ENCODE data around the gene SAMHD1.
"Not testable (repeated sequence)": the region's sequence is repeated elsewhere in the genome, so short reads cannot be mapped to it uniquely, and the experiment has no call there.

SAMHD1 gene

GRCh38 chr20:36956674-36957073, 5.2 kb upstream of the SAMHD1 start:
- no peak for DNase-seq (ENCODE audit: extremely low read depth in 1 of 2, low read depth in 1 of 2)

DNA sequence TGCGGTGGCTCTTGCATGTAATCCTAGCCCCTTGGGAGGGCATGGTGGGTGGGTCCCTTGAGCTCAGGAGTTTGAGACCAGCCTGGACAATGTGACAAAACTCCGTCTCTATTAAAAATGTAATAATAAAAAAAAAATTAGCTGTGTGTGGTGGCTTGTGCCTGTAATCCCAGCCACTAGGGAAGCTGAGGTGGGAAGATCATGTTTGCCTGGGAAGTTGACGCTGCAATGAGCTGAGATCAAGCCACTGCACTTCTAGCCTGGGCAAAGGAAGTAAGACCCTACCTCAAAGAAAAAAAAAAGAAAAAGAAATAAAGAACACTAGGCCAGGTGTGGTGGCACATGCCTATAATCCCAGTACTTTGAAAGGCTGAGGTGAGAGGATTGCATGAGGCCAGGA, 4.5 kb upstream of the SAMHD1 start:
- DNase-seq (ENCODE audit: extremely low read depth in 1 of 2, low read depth in 1 of 2): no peak

GRCh38 chr20:36951979-36952738, 651 bp upstream of the SAMHD1 start:
- no peak for DNase-seq (ENCODE audit: extremely low read depth in 1 of 2, low read depth in 1 of 2)

- DNase-seq (ENCODE audit: extremely low read depth in 1 of 2, low read depth in 1 of 2): peak; percentile 10 to 18
Observed at GRCh38 chr20:36950414-36951197, 902 bp downstream of the SAMHD1 start.

DNA sequence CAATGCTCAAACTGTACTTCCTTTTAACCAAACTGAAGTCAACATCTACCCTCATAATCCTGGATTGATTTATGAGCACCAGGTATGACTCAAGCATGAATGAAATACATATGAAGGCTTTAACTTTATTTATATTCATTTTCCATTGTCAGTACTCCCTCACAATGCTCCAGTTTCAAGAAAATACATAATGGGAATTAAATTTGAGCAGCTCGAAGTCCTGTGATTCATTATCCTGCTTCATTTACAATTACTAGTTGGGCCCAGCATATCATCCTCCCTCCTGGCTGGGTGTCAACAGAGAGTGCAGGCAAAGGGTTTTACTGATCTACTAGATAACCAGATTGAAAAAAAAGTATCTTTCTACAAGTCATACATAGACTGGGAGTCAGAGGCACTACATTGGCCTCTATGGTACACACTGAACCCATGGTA, 10.1 kb downstream of the SAMHD1 start:
- DNase-seq (ENCODE audit: extremely low read depth in 1 of 2, low read depth in 1 of 2): no peak

GRCh38 chr20:36937402-36937770, 14.1 kb downstream of the SAMHD1 start:
- no peak for DNase-seq (ENCODE audit: extremely low read depth in 1 of 2, low read depth in 1 of 2)

DNA sequence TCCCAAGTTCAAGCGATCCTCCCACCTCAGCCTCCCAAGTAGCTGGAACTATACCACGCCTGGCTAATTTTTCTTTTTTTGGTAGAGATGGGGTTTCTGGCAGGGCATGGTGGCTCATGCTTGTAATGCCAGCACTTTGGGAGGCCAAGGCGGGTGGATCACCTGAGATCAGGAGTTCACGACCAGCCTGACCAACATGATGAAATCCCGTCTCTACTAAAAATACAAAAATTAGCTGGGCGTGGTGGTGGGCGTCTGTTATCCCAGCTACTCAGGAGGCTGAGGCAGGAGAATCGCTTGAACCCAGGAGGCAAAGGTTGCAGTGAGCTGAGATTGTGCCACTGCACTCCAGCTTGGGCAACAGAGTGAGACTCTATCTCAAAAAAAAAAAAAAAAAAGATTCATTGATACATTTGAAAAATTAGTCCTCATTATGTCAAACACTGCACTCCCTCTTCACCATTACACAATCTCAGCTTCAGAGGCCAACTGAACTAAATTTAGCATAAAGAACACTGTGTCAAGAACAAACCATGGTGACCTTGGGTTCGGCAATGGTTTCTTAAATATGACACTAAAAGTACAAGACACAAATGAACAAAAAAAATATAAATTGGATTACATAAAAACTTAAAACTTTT, 14.6 kb downstream of the SAMHD1 start:
- not testable (repeated sequence) for DNase-seq (ENCODE audit: extremely low read depth in 1 of 2, low read depth in 1 of 2)

DNA sequence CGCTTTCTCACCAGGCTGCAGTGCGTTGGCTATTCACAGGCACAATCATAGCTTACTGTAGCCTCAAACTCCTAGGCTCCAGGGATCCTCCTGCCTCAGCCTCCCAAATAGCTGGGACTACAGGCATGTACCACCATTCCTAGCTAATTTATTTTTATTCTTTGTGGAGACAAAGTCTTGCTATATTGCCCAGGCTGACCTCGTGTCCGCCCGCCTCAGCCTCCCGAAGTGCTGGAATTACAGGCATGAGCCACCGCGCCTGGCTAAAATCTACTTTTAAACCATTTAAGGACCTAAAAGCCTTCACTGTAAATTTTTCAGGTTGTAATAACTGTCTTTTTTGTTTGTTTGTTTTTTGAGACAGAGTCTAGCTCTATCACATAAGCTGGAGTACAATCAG, 15.2 kb downstream of the SAMHD1 start:
- no peak for DNase-seq (ENCODE audit: extremely low read depth in 1 of 2, low read depth in 1 of 2)

DNA sequence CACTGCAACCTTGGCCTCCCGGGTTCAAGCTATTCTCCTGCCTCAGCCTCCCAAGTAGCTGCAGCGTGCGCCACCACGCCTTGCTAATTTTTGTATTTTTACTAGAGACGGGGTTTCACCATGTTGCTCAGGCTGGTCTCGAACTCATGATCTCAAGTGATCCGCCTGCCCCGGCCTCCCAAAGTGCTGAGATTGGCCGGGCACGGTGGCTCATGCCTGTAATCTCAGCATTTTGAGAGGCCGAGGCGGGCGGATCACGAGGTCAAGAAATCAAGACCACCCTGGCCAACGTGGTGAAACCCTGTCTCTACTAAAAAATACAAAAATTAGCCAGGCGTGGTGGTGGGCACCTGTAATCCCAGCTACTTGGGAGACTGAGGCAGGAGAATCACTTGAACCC, 17.9 kb downstream of the SAMHD1 start:
- not testable (repeated sequence) for DNase-seq (ENCODE audit: extremely low read depth in 1 of 2, low read depth in 1 of 2)

DNA sequence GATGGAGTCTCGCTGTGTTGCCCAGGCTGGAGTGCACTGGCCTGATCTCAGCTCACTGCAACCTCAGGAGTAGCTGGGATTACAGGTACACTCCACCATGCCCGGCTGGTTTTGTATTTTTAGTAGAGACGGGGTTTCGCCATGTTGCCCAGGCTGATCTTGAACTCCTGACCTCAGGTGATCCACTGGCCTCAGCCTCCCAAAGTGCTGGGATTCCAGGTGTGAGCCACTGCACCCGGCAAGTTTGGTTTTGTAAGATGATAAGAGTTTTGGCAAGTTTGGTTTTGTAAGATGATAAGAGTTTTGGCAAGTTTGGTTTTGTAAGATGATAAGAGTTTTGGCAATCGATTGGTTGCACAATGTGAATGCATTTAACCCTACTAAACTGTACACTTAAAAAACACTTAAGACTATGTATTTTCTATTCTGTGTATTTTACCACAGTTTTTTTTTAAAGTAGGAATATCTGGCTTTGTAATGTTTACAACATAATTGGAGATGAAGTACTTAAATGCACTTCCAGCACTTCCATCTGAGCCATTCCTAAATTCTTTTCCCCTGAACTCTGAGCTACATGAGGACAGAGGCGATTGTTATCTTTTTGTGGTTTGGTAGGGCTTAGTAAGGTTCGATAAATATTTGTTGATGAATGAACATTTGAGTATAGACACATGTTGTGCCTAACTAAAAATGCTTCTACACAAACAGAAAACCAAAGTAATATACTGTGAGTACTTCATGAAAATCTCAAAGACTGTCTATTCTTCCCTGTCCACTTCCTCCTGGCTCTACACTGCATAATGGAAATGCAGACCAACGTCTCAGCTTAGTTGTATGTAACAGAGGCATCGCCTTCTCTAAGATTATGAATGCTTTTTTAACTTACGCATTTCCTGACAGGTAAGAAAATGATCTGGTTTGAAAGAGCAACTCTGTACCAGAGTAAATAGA, 18.8 kb downstream of the SAMHD1 start:
- no peak for DNase-seq (ENCODE audit: extremely low read depth in 1 of 2, low read depth in 1 of 2)

- not testable (repeated sequence) for DNase-seq (ENCODE audit: extremely low read depth in 1 of 2, low read depth in 1 of 2)
Observed at GRCh38 chr20:36932067-36932466, 19.4 kb downstream of the SAMHD1 start.

DNA sequence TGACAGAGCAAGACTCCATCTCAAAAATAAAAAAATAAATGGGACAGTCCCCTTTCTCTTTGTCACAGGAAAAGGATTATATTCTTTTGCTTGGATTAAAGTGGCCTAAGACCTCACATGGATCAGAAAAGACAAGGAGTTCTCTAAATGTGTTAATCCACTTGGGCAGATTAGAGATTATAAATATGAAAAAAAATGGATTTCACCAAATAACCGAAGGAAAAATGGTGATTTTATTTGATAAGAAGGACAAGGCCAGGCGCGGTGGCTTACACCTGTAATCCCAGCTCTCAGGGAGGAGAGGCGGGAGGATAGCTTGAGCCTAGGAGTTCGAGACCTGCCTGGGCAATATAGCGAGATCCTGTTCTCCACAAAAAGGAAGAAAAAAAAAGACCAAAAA, 21.8 kb downstream of the SAMHD1 start:
- no peak for DNase-seq (ENCODE audit: extremely low read depth in 1 of 2, low read depth in 1 of 2)

- DNase-seq (ENCODE audit: extremely low read depth in 1 of 2, low read depth in 1 of 2): no peak
Observed at GRCh38 chr20:36929290-36929689, 22.2 kb downstream of the SAMHD1 start.

DNA sequence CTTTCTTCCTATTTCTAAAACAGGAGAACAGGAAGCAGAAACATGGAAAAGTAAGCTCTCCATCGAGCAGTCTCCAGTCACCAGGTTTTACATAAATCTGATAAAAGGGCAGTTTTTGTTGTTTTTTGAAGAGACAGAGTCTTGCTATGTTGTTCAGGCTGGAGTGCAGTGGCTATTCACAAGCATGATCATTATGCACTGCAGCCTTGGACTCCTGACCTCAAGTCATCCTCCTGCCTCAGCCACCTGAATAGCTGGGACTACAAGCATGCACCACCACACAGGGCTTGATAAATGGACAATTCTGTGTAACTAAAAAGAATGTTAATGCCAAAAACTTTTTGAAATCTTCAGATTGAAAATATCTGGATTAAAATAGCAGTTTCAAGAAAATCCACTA, 23.8 kb downstream of the SAMHD1 start:
- DNase-seq (ENCODE audit: extremely low read depth in 1 of 2, low read depth in 1 of 2): no peak

GRCh38 chr20:36926653-36927200, 24.8 kb downstream of the SAMHD1 start:
- no peak for DNase-seq (ENCODE audit: extremely low read depth in 1 of 2, low read depth in 1 of 2)

GRCh38 chr20:36925234-36925633, 26.3 kb downstream of the SAMHD1 start:
- DNase-seq (ENCODE audit: extremely low read depth in 1 of 2, low read depth in 1 of 2): no peak

DNA sequence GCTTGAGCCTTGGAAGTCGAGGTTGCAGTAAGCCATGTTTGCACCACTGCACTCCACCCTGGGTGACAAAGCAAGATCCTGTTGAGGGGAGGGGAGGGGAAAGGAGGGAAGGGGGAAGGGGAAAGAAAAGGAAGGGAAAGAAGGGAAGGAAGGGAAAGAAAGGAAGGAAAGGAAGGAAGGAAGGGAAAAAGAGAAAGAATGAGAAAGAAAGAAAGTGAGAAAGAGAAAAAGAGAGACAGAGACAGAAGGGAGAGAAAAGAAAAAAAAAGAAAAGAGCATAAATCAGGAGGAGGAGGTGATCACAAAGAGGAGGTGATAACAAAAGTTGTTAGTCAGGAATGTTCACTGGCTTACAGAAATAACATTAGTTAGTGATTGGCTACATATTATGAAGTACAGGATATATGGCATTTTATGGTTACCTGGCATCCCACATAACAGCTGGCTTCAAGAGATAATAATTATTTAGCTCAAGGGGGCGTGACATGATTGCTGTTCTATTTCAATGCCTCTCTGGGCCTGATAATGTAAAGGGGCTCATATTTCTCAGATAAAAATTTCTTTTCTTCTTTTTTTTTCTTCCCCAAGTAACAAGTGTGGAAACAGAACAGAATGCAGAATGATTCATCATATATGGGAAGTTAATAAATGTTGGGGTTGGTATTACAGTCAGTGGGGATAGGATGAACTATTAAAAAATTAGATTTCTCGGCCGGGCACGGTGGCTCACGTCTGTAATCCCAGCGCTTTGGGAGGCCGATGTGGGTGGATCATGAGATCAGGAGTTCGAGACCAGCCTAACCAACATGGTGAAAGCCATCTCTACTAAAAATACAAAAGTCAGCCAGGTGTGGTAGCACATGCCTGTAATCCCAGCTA, 27.1 kb downstream of the SAMHD1 start:
- DNase-seq (ENCODE audit: extremely low read depth in 1 of 2, low read depth in 1 of 2): no peak

- no peak for DNase-seq (ENCODE audit: extremely low read depth in 1 of 2, low read depth in 1 of 2)
Observed at GRCh38 chr20:36920334-36920730, 31.2 kb downstream of the SAMHD1 start.

- no peak for DNase-seq (ENCODE audit: extremely low read depth in 1 of 2, low read depth in 1 of 2)
Observed at GRCh38 chr20:36919715-36920333, 31.7 kb downstream of the SAMHD1 start.
